Upper lobe of left lung (tissue), 4 donors: ENCODE measurements around the gene STAC.

ENCODE experiments used
- EP300 ChIP-seq, 4 donors: sonication (generic); formaldehyde crosslinking; IDR thresholded peaks; one replicate each; pipeline ENCODE4 v1.5.1; 2017; ENCODE audit warnings: antibody characterized with exemption in 4 of 4, control low read depth in 2 of 4
- POLR2A ChIP-seq, 4 donors: fragments of 450-650 bp; IDR thresholded peaks; one replicate each; pipeline ENCODE4 v1.5.1; 2016 to 2017; ENCODE audit warnings: antibody characterized with exemption in 4 of 4, mild to moderate bottlenecking in 2 of 4
- POLR2AphosphoS5 ChIP-seq, 2 donors: sonication (generic); formaldehyde crosslinking; IDR thresholded peaks; one replicate each; pipeline ENCODE4 v1.5.1; 2017; ENCODE audit warnings: antibody characterized with exemption in 2 of 2
- TF ChIP-seq, protein P1 (sequence below), 6 experiments: fragments of 450-650 bp in 4 of 6; fragments of 200-600 bp in 2 of 6; sonication (generic) in 2 of 6; IDR thresholded peaks; one replicate each; pipeline ENCODE4 v1.5.1; 2016 to 2019; ENCODE audit warnings: antibody characterized with exemption in 6 of 6

DNA sequence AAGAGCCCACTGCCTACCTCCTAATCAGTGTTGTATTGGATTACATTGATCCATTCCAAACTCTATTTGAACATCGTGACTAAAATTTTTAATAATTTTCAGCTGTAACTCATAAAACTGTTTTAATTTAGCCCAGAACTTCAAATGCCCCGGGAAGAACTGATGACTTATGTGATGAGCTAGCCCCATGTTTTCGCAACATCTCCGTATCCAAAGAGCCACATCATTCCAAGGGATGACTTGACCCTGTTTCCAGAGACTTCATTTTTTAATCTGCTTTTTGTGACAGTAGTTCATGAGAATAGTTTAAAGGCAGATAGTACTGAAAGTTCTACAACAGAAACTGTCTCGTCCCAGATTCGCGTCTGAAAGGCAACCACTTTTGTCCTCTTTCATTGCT, 97.4 kb downstream of the STAC start:
- TF ChIP-seq, protein P1, sequence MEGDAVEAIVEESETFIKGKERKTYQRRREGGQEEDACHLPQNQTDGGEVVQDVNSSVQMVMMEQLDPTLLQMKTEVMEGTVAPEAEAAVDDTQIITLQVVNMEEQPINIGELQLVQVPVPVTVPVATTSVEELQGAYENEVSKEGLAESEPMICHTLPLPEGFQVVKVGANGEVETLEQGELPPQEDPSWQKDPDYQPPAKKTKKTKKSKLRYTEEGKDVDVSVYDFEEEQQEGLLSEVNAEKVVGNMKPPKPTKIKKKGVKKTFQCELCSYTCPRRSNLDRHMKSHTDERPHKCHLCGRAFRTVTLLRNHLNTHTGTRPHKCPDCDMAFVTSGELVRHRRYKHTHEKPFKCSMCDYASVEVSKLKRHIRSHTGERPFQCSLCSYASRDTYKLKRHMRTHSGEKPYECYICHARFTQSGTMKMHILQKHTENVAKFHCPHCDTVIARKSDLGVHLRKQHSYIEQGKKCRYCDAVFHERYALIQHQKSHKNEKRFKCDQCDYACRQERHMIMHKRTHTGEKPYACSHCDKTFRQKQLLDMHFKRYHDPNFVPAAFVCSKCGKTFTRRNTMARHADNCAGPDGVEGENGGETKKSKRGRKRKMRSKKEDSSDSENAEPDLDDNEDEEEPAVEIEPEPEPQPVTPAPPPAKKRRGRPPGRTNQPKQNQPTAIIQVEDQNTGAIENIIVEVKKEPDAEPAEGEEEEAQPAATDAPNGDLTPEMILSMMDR (IDR thresholded peaks at IDR 0.05) = no peak
- TF ChIP-seq POLR2A (IDR thresholded peaks at IDR 0.05) (no peak), EP300 (IDR thresholded peaks at IDR 0.05) (no peak), POLR2AphosphoS5 (IDR thresholded peaks at IDR 0.05) (no peak)
